Measurements from ENCODE around the gene ALMS1.

DNA sequence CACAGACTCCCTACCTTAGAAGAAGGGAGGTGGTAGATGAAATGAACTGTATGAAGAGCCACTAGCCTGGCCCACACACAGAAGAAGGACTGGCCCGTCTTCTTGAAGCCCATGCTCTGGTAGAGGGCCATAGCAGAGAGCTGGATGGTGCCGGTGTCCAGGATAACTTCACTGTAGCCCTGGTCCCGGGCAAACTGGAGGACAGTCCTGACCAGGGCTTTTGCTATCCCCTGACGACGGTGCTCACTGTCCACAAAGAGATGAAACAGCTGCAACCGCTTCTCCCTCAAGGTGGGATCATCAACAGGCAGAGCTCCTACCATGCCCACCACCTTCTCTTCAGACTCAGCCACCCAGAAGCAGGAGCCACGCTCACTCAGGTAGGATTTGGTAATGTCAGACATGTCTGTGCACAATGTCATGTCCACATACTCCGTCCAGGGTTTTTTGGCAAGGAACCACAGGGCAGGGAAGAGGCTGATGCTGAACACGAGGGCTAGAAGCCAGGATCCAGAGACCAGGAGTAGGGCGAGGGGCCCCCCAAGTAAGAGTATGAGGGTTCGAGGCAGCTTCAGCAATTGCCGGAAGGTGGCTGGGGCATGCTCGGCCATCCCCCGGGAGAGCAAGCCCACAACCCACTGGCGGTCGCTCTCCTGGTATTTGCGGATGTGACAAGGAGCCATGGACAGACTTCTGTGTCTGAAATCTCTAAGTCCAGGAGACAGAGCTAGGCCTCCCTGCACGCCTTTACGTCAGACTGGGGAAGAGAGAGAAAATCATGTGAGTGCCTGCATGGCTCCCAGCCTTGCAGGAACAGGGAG lies 255.5 kb downstream of the ALMS1 start:
- TF ChIP-seq CTCF (IDR thresholded peaks at IDR 0.05), result no peak
- no peak for TF ChIP-seq POLR2A (IDR thresholded peaks at IDR 0.05)
